H1 (cell line): ENCODE measurements around the gene DPEP2NB.
"Not testable (repeated sequence)": the region's sequence is repeated elsewhere in the genome, so short reads cannot be mapped to it uniquely, and the experiment has no call there.

Experiments used
- EZH2 ChIP-seq: fragments of 200-600 bp; sonication (generic); IDR thresholded peaks from 2 replicates; pipeline ENCODE4 v1.7.1; 2012; ENCODE audit warnings: low read depth, mild to moderate bottlenecking, moderate library complexity, low read length, inconsistent platforms; ENCODE audit not compliant: severe bottlenecking
- HDAC2 ChIP-seq, 2 experiments: fragments of 300-600 bp in 1 of 2; sonication (generic) in 1 of 2; IDR thresholded peaks; 2 replicates each; pipeline ENCODE4 v1.6.1; 2011 to 2012; ENCODE audit warnings: low read depth in 2 of 2, low read length in 2 of 2, mild to moderate bottlenecking in 2 of 2, moderate library complexity in 2 of 2, borderline replicate concordance in 1 of 2, inconsistent platforms in 1 of 2
- MAFK ChIP-seq: IDR thresholded peaks from 2 replicates; pipeline ENCODE4 v1.6.1; 2012; ENCODE audit warnings: low read depth, mild to moderate bottlenecking, improper control_type of control experiment, low read length
- RAD21 ChIP-seq, 2 experiments: IDR thresholded peaks in 1 of 2; conservative IDR thresholded peaks in 1 of 2; 2 replicates each; pipeline ENCODE4 v1.6.1; 2011; ENCODE audit warnings: low read depth in 2 of 2, low read length in 2 of 2, improper control_type of control experiment in 1 of 2, inconsistent platforms in 1 of 2, mild to moderate bottlenecking in 1 of 2, moderate library complexity in 1 of 2
- SP1 ChIP-seq: IDR thresholded peaks from 2 replicates; pipeline ENCODE4 v1.6.1; 2011; ENCODE audit warnings: low read depth, low read length
- TF ChIP-seq, protein P1 (sequence below), 3 experiments: IDR thresholded peaks; 1 replicate in 2 of 3; 2 replicates in 1 of 3; pipeline versions ENCODE4 v1.5.1 to v1.6.1; 2011; ENCODE audit warnings: low read length in 3 of 3, mild to moderate bottlenecking in 3 of 3, inconsistent platforms in 2 of 3, low read depth in 1 of 3, moderate library complexity in 1 of 3; ENCODE audit not compliant: insufficient read depth in 1 of 3; ENCODE audit errors: control extremely low read depth in 1 of 3
- TF ChIP-seq, protein P2 (sequence below): IDR thresholded peaks from 2 replicates; pipeline ENCODE4 v1.6.1; 2011; ENCODE audit warnings: low read depth, mild to moderate bottlenecking, low read length; ENCODE audit not compliant: insufficient read depth
- TF ChIP-seq, protein P3 (sequence below): IDR thresholded peaks from 2 replicates; pipeline ENCODE4 v1.6.1; 2012; ENCODE audit warnings: inconsistent platforms

DNA sequence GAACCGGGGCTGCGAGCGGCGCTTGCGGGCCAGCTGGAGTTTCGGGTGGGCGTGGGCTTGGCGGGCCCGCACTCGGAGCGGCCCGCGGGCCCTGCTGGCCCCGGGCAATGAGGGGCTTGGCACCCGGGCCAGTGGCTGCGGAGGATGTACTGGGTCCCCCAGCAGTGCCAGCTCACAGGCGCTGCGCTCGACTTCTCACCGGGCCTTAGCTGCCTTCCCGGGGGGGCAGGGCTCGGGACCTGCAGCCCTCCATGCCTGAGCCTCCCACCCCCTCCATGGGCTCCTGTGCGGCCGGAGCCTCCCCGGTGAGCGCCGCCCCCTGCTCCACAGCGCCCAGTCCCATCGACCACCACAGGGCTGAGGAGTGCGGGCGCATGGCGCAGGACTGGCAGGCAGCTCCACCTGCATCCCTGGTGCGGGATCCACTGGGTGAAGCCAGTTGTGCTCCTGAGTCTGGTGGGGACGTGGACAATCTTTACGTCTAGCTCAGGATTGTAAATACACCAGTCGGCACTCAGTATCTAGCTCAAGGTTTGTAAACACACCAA is 17.4 kb downstream of the DPEP2NB start:
- TF ChIP-seq, protein P1, sequence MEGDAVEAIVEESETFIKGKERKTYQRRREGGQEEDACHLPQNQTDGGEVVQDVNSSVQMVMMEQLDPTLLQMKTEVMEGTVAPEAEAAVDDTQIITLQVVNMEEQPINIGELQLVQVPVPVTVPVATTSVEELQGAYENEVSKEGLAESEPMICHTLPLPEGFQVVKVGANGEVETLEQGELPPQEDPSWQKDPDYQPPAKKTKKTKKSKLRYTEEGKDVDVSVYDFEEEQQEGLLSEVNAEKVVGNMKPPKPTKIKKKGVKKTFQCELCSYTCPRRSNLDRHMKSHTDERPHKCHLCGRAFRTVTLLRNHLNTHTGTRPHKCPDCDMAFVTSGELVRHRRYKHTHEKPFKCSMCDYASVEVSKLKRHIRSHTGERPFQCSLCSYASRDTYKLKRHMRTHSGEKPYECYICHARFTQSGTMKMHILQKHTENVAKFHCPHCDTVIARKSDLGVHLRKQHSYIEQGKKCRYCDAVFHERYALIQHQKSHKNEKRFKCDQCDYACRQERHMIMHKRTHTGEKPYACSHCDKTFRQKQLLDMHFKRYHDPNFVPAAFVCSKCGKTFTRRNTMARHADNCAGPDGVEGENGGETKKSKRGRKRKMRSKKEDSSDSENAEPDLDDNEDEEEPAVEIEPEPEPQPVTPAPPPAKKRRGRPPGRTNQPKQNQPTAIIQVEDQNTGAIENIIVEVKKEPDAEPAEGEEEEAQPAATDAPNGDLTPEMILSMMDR (IDR thresholded peaks at IDR 0.05; ENCODE audit: control extremely low read depth in 1 of 3, insufficient read depth in 1 of 3, low read depth in 1 of 3, low read length in 3 of 3) = not testable (repeated sequence)
- TF ChIP-seq, protein P2, sequence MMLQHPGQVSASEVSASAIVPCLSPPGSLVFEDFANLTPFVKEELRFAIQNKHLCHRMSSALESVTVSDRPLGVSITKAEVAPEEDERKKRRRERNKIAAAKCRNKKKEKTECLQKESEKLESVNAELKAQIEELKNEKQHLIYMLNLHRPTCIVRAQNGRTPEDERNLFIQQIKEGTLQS = not testable (repeated sequence)
- TF ChIP-seq RAD21 (IDR thresholded peaks at IDR 0.05 in 1 of 2, conservative IDR thresholded peaks at IDR 0.05 in 1 of 2; ENCODE audit: low read depth in 2 of 2, low read length in 2 of 2); HDAC2 (IDR thresholded peaks at IDR 0.05; ENCODE audit: borderline replicate concordance in 1 of 2, low read depth in 2 of 2, low read length in 2 of 2); EZH2; MAFK; SP1: not testable (repeated sequence)
- TF ChIP-seq, protein P3, sequence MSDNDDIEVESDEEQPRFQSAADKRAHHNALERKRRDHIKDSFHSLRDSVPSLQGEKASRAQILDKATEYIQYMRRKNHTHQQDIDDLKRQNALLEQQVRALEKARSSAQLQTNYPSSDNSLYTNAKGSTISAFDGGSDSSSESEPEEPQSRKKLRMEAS = not testable (repeated sequence)
